Breast epithelium (tissue), 3 donors: ENCODE results near the gene ATP11C.

Experiments
- POLR2A ChIP-seq: fragments of 450-650 bp; IDR thresholded peaks from one replicate; pipeline ENCODE4 v1.6.1; 2016; ENCODE audit warnings: antibody characterized with exemption, mild to moderate bottlenecking, moderate library complexity
- POLR2AphosphoS5 ChIP-seq, 3 donors: sonication (generic); formaldehyde crosslinking; IDR thresholded peaks; one replicate each; pipeline ENCODE4 v1.6.1; 2017; ENCODE audit warnings: antibody characterized with exemption in 3 of 3
- TF ChIP-seq, protein P1 (sequence below), 3 donors: fragments of 450-650 bp; IDR thresholded peaks; one replicate each; pipeline ENCODE4 v1.5.1; 2016 to 2017; ENCODE audit warnings: antibody characterized with exemption in 3 of 3, mild to moderate bottlenecking in 3 of 3, moderate library complexity in 3 of 3

DNA sequence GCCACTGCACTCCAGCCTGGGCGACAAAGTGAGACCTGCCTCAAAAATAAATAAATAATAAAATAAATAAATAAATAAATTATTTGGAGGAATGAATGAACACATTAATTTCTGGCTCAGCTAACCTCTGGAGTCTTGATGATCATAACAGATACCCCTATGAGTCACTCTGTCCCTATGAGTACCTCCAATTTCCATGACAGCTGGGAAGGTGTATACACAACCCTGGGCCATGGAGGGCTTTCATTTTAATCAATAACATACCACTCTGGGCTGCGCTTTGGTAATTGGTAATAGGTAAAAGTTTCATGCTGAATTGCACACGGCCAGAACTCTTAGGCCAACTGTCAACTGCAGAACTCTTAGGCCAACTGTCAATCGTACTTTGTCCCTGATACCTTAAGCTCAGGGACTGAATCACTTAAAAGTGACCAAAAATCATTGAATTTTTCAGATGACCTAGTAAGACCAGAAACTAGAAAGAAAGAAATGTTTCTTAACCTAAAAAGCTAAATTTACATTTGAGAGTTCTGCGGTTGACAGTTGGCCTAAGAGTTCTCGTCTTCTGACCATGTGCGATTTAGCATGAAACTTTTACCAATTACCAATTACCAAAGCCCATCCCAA is 112.4 kb downstream of the ATP11C start:
- TF ChIP-seq, protein P1, sequence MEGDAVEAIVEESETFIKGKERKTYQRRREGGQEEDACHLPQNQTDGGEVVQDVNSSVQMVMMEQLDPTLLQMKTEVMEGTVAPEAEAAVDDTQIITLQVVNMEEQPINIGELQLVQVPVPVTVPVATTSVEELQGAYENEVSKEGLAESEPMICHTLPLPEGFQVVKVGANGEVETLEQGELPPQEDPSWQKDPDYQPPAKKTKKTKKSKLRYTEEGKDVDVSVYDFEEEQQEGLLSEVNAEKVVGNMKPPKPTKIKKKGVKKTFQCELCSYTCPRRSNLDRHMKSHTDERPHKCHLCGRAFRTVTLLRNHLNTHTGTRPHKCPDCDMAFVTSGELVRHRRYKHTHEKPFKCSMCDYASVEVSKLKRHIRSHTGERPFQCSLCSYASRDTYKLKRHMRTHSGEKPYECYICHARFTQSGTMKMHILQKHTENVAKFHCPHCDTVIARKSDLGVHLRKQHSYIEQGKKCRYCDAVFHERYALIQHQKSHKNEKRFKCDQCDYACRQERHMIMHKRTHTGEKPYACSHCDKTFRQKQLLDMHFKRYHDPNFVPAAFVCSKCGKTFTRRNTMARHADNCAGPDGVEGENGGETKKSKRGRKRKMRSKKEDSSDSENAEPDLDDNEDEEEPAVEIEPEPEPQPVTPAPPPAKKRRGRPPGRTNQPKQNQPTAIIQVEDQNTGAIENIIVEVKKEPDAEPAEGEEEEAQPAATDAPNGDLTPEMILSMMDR (IDR thresholded peaks at IDR 0.05): no peak
- TF ChIP-seq POLR2A (no peak), POLR2AphosphoS5 (IDR thresholded peaks at IDR 0.05) (no peak)
